ENCODE data around the gene CSMD2.

Gene CSMD2

GRCh38 chr1:33578557-33579448 is 586.2 kb downstream of the CSMD2 start:
- no peak for DNase-seq

- DNase-seq = no peak
Measured at GRCh38 chr1:33577663-33578062, 587.4 kb downstream of the CSMD2 start.

GRCh38 chr1:33576821-33577599 is 588.0 kb downstream of the CSMD2 start:
- no peak for DNase-seq

DNA sequence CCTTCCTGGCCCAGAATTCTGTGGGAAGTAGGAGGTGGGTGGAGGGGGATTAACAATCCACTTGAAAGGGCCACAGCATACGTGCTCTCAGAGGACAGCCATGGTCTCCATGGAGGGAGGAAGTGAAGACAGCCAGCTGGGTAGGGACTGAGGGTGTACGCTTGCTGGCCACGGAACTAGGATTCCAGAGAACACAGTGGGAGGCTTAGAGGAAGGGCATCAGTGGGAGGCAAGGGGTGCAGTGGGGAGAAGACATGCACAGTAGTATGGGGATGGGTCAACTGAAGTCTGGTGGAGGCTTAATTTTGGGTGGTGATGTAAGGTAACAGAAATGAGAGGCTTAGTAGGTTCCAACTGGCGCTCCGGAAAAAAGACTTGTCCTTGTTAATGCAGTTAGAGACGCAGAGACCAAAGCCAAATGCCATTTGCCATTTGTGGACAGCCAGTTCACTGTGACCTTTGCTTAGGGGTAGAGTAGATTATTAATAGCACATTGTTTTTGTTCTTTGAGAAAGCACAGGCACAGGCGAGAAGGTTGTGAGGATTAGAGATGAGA is 589.6 kb downstream of the CSMD2 start:
- DNase-seq = no peak

DNA sequence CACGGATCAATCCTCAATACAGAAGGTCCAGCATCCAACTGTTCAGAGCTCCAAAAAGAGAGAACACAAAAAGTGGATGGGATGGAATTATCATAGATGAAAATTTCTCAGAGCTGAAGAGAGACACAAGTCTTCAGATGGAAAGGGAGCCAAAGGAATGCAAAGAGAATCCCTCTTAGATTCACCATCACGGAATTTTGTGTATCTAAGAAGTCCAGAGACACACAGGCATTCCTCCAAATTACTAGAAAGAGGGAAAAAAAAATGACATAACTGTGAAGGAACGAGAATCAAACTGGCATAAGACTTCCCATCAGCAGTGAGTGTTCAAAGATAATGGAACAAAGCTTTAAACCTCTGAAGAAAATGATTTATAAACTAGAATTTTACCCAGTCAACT is 591.4 kb downstream of the CSMD2 start:
- DNase-seq = no peak

GRCh38 chr1:33572387-33572786 is 592.6 kb downstream of the CSMD2 start:
- no peak for DNase-seq

DNA sequence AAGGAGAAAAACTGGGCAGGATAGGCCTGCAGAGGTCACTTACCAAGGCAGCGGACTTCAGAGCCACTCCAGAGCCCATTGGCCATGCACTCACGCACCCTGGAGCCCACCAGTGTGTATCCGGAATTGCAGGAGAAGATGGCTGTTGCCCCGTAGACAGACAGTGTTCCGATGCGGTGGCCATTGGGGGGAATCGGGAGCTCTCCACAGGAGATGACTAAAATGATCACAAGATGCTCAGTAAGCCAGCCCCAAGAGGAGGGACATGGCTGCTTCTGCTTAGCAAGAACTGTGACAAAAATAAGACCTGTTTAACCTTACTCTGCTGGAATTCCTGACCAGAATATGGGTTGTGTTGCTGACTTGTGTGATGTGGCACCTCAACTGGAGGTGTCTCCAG is 595.7 kb downstream of the CSMD2 start:
- no peak for DNase-seq

- no peak for DNase-seq
Measured at GRCh38 chr1:33563699-33564098, 601.3 kb downstream of the CSMD2 start.

DNA sequence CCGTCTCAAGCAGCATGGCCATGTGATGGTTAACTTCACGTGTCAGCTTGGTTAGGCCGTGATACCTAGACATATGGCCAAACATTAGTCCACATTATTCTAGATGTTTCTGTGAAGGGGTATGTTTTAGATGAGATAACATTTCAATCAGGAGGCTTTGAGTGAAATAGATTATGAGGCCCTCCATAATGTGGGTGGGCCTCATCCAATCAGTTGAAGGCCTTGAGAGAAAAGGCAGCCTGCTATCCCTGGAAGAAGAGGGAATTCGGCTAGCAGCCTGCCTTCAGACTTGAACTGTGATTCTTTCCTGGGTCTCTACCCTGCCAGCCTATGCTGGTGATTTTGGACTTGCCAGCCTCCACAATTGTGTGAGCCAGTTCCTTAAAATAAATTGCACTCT is 602.5 kb downstream of the CSMD2 start:
- DNase-seq = no peak

GRCh38 chr1:33561576-33561975 is 603.5 kb downstream of the CSMD2 start:
- DNase-seq = no peak

DNA sequence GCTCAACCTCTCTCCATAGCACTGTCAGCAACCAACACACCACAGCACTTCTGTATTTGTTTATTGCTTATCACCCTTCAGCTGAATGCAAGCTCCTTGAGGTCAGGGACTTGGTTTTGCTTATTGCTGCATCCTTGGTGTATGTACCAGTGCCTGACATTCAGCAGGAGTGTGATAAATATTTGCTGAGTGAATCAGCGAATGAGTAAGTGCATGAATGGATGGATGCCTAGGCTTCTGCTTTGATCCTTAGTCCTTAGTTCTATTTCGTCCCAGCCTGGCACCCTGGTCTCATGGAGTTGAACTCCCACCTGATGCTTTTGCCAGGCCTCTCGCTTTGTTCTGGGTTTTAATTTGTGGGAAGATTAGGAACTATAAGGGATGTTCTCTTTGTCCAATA is 604.4 kb downstream of the CSMD2 start:
- DNase-seq = no peak

DNA sequence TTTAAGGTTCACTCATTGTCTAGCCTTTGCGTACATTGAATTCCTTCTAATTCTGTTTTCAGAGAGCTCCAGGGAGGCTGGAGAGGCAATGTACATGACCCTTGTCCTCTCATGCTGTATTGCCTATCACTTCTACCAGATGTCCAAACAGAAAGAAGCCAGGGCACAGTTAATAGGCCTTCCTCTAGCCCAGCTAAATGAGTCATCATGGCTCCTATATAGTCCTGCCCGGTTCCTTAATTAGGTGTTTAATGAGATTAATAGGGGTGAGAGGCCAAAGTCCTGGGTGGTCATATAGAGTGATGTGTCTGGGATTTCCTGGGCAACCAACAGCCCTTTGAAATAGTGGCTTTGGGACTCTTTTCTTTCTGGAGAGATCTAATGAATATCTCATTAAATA is 616.3 kb downstream of the CSMD2 start:
- no peak for DNase-seq

DNA sequence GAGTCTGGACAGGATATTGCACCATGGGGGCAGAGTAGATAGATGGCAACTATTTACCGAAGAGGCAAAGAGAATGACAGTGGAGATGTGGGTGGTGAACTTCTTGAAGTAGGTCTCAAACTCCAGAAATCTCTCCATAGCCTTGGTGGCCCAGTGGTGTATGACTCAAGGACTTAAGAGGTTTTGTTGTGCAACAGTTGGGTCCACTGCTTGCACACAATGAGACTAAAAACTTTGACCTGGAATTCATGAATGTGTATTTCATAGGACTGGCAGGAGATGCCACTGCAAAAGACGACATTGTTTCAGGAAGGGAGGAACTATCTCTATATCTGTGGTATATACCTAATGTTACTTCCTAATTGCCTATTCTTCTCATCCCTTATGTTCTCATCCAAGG is 616.7 kb downstream of the CSMD2 start:
- no peak for DNase-seq

- DNase-seq = no peak
Measured at GRCh38 chr1:33547576-33547975, 617.5 kb downstream of the CSMD2 start.

DNA sequence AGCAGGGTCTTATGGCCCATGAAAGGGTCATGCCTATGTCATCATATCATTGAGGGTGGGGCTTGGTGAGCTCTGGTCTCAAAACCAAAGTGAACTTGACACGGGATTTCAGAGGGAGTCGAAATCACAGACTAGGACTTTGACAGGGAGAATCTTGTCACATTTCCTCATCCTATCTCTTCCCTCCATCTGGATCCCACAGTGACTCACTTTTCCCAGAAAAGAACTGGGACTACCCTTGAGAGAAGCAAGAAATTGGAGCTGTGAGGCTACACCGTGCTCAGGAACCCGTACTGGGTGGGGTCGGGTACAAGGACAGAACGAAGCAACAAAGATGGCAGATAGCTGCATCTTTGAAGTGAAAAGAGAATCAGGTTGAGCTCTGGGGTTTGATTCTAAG is 623.1 kb downstream of the CSMD2 start:
- DNase-seq = no peak

GRCh38 chr1:33537885-33538284 is 627.1 kb downstream of the CSMD2 start:
- DNase-seq = no peak

DNA sequence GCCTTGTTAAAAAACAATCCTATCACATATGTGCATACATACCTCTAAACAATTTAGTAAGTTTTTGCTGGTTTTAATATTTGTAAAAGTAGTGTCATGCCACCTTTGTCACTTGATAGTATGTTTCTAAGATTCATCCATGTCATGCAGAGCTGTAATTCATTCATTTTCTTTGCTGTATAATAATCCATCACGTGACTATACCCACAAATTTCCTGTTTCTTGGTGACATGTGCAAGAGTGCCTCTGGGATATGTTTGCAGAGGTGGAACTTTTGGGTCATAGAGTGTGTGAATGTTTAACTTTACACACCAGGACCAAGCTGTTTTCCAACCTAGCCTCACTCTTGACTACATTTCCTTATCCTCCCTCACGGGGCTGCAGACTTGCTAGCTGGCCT is 629.7 kb downstream of the CSMD2 start:
- no peak for DNase-seq

GRCh38 chr1:33532936-33533335 is 632.1 kb downstream of the CSMD2 start:
- no peak for DNase-seq

DNA sequence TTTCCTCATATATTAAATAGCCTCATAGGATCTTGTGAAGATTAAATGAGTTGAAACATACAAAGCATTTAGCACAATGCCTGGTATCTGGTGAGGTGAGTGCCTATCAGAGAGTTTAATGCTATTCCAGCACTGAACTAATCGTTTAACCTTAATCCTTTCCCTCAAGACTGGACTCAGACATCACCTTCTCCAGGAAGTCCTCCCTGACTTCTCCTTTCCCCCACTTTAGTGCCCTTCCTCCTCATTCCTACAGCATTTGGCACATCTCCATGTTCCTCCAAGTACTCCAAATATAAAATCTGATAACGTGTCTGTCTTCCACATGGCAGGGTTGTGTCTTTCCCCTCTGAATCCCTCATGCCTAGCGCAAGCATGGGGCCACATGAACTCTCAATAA is 632.8 kb downstream of the CSMD2 start:
- no peak for DNase-seq

- DNase-seq = no peak
Measured at GRCh38 chr1:33529957-33530356, 635.1 kb downstream of the CSMD2 start.

GRCh38 chr1:33527934-33528333 is 637.1 kb downstream of the CSMD2 start:
- no peak for DNase-seq

GRCh38 chr1:33524586-33524985 is 640.4 kb downstream of the CSMD2 start:
- DNase-seq = no peak

GRCh38 chr1:33519240-33519884 is 645.7 kb downstream of the CSMD2 start:
- no peak for DNase-seq

Measured in retina (tissue), 1 donor.